ENCODE results near the gene DIS3L2. TPM values are rescaled to one million over a fixed set of nuclear protein-coding genes. Genes with fewer than 3 reads are reported as not detected.

The DIS3L2 gene
- total and polyA plus RNA-seq, 2 experiments from 2014 or later: 15.2 to 25.3 TPM

- no peak for TF ChIP-seq CREB1 (CRISPR knock-in tag; IDR thresholded peaks at IDR 0.05; ENCODE audit: low read depth)
- no peak for TF ChIP-seq ZNF114 (CRISPR knock-in tag; IDR thresholded peaks at IDR 0.05)
- TF ChIP-seq NANOG (IDR thresholded peaks at IDR 0.05; ENCODE audit: borderline replicate concordance): no peak
- TF ChIP-seq STAT1 (IDR thresholded peaks at IDR 0.05; ENCODE audit: unreplicated experiment): no peak
- no peak for TF ChIP-seq JUNB (IDR thresholded peaks at IDR 0.05; ENCODE audit: unreplicated experiment)
Measured at GRCh38 chr2:231991664-231992063, 30.2 kb downstream of the DIS3L2 start (continued).

DNA sequence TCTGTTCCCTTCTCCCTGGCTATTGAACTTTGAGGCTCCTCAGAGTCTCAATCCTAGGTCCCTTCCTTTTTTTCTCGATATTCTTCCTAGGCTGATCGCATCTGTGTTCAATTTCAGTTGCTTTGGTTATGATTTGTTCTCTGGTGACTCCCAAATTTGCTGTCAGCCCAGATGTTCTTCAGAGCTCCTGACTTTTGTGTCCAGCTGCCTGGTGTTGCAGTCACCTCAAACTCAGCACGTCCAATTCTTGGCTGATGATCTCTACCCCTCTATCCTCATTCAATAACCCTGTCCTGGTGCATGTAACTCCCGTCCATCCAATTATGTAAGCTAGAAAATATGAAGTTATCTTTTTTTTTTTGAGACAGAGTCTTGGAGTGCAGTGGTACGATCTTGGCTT, 31.4 kb downstream of the DIS3L2 start:
- no peaks in the 10 kb centered on the region for H3K9me3 Mint-ChIP-seq
- H3F3A ChIP-seq (replicated peaks; ENCODE audit: low read depth): no peaks in the 10 kb centered on the region
- peaks cover 36% of the 10 kb centered on the region for H3K4me1 Mint-ChIP-seq
- no peaks in the 10 kb centered on the region for H3K36me3 Mint-ChIP-seq (ENCODE audit: low read depth)
- H3K27ac Mint-ChIP-seq: no peak overlapping the region
- no peak for DNase-seq (ENCODE audit: low spot score)
- H2AFZ ChIP-seq: no peak overlapping the region
- H3K4me3 Mint-ChIP-seq: no peak overlapping the region
- H3K9me2 ChIP-seq (ENCODE audit: insufficient read depth): no peaks in the 10 kb centered on the region
- H3K79me2 ChIP-seq (replicated peaks; ENCODE audit: insufficient read depth): peaks cover 25% of the 10 kb centered on the region
- TF ChIP-seq NANOG (IDR thresholded peaks at IDR 0.05; ENCODE audit: borderline replicate concordance) (no peak), STAT1 (IDR thresholded peaks at IDR 0.05; ENCODE audit: unreplicated experiment) (no peak), EZH2phosphoT487 (IDR thresholded peaks at IDR 0.05; ENCODE audit: unreplicated experiment) (no peak), JUNB (IDR thresholded peaks at IDR 0.05; ENCODE audit: unreplicated experiment) (no peak), REST (IDR thresholded peaks at IDR 0.05; ENCODE audit: unreplicated experiment) (no peak), ZNF114 (CRISPR knock-in tag; IDR thresholded peaks at IDR 0.05) (no peak), POLR2AphosphoS5 (IDR thresholded peaks at IDR 0.05; ENCODE audit: low read depth) (no peak), EZH2 (IDR thresholded peaks at IDR 0.05; ENCODE audit: low read depth, unreplicated experiment) (no peak), CREB1 (CRISPR knock-in tag; IDR thresholded peaks at IDR 0.05; ENCODE audit: low read depth) (no peak), CTCF (conservative IDR thresholded peaks at IDR 0.05; ENCODE audit: low read depth in 2 of 2) (no peak), ZNF331 (CRISPR knock-in tag; IDR thresholded peaks at IDR 0.05; ENCODE audit: low read depth) (no peak)
- TF ChIP-seq, protein P1, sequence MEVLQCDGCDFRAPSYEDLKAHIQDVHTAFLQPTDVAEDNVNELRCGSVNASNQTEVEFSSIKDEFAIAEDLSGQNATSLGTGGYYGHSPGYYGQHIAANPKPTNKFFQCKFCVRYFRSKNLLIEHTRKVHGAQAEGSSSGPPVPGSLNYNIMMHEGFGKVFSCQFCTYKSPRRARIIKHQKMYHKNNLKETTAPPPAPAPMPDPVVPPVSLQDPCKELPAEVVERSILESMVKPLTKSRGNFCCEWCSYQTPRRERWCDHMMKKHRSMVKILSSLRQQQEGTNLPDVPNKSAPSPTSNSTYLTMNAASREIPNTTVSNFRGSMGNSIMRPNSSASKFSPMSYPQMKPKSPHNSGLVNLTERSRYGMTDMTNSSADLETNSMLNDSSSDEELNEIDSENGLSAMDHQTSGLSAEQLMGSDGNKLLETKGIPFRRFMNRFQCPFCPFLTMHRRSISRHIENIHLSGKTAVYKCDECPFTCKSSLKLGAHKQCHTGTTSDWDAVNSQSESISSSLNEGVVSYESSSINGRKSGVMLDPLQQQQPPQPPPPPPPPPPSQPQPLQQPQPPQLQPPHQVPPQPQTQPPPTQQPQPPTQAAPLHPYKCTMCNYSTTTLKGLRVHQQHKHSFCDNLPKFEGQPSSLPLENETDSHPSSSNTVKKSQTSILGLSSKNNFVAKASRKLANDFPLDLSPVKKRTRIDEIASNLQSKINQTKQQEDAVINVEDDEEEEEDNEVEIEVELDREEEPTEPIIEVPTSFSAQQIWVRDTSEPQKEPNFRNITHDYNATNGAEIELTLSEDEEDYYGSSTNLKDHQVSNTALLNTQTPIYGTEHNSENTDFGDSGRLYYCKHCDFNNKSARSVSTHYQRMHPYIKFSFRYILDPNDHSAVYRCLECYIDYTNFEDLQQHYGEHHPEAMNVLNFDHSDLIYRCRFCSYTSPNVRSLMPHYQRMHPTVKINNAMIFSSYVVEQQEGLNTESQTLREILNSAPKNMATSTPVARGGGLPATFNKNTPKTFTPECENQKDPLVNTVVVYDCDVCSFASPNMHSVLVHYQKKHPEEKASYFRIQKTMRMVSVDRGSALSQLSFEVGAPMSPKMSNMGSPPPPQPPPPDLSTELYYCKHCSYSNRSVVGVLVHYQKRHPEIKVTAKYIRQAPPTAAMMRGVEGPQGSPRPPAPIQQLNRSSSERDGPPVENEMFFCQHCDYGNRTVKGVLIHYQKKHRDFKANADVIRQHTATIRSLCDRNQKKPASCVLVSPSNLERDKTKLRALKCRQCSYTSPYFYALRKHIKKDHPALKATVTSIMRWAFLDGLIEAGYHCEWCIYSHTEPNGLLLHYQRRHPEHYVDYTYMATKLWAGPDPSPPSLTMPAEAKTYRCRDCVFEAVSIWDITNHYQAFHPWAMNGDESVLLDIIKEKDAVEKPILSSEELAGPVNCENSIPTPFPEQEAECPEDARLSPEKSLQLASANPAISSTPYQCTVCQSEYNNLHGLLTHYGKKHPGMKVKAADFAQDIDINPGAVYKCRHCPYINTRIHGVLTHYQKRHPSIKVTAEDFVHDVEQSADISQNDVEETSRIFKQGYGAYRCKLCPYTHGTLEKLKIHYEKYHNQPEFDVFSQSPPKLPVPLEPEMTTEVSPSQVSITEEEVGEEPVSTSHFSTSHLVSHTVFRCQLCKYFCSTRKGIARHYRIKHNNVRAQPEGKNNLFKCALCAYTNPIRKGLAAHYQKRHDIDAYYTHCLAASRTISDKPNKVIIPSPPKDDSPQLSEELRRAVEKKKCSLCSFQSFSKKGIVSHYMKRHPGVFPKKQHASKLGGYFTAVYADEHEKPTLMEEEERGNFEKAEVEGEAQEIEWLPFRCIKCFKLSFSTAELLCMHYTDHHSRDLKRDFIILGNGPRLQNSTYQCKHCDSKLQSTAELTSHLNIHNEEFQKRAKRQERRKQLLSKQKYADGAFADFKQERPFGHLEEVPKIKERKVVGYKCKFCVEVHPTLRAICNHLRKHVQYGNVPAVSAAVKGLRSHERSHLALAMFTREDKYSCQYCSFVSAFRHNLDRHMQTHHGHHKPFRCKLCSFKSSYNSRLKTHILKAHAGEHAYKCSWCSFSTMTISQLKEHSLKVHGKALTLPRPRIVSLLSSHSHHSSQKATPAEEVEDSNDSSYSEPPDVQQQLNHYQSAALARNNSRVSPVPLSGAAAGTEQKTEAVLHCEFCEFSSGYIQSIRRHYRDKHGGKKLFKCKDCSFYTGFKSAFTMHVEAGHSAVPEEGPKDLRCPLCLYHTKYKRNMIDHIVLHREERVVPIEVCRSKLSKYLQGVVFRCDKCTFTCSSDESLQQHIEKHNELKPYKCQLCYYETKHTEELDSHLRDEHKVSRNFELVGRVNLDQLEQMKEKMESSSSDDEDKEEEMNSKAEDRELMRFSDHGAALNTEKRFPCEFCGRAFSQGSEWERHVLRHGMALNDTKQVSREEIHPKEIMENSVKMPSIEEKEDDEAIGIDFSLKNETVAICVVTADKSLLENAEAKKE (CRISPR knock-in tag; IDR thresholded peaks at IDR 0.05): no peak
- TF ChIP-seq, protein P2, sequence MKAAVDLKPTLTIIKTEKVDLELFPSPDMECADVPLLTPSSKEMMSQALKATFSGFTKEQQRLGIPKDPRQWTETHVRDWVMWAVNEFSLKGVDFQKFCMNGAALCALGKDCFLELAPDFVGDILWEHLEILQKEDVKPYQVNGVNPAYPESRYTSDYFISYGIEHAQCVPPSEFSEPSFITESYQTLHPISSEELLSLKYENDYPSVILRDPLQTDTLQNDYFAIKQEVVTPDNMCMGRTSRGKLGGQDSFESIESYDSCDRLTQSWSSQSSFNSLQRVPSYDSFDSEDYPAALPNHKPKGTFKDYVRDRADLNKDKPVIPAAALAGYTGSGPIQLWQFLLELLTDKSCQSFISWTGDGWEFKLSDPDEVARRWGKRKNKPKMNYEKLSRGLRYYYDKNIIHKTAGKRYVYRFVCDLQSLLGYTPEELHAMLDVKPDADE (IDR thresholded peaks at IDR 0.05): no peak
- no peaks in the 10 kb centered on the region for H3K27me3 ChIP-seq (ENCODE audit: insufficient read depth)
- no peaks in the 10 kb centered on the region for H4K20me1 ChIP-seq (replicated peaks; ENCODE audit: insufficient read depth)
- H3K27me3 Mint-ChIP-seq (ENCODE audit: insufficient read depth, low read depth, poor library complexity): peaks cover 4% of the 10 kb centered on the region
- no peak overlapping the region for H3K4me2 ChIP-seq
- ATAC-seq: no peak
- H3K4me3 ChIP-seq: no peak overlapping the region
- no peak overlapping the region for H3K27ac ChIP-seq (ENCODE audit: low read depth)
- H3K4me1 ChIP-seq (ENCODE audit: insufficient read depth): peaks cover 32% of the 10 kb centered on the region
- H3K36me3 ChIP-seq (ENCODE audit: insufficient read depth): no peaks in the 10 kb centered on the region
